Activated CD8-positive, alpha-beta memory T cell treated with anti-CD3 and anti-CD28 coated beads for 1 hour (primary cell): ENCODE data around the gene CD14.
"Not testable (repeated sequence)": the region's sequence is repeated elsewhere in the genome, so short reads cannot be mapped to it uniquely, and the experiment has no call there.

Experiments used
- DNase-seq, 2 donors: peaks; one replicate each; pipeline ENCODE4 v3.0.0-alpha.2; 2020; ENCODE audit warnings: low read depth in 1 of 2; ENCODE audit errors: extremely low read depth in 1 of 2

The CD14 gene

DNA sequence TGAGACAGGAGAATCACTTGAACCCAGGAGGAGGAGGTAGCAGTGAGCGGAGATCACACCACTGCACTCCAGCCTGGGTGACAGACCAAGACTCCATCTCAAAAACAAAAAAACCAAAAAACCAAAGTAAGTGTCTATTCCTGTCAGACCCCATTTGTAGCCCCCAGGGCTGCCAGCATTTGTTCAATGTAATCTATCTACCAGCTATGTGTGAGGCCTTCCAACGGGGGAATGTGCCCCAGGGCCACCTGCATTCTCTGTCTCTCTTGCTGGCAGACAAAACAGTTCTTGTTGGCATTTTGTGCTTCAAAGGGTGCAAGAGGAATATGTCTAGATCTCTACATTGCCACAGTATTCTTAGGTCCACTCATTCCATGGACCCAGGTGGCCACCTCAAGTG, 34.1 kb downstream of the CD14 start:
- no peak for DNase-seq

DNA sequence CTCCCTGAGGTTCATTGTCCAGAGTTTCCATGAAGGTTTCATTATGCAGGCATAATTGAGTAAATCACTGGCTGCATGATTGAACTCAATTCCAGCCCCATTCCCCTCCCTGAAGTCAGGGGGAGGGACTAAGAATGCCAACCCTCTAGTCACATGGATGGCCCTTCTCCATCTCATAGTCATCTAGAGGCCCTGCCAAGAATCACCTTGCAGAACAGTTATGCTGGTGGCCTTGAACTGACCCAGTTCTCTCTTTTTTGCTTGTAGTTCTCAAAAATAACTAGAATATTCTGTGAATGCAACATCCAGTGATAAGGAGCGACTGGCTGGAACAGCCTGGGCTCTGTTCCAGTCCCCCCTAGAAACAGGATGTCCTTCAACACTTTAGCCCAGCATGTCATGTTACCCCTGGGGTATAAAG, 36.6 kb downstream of the CD14 start:
- DNase-seq: no peak

DNA sequence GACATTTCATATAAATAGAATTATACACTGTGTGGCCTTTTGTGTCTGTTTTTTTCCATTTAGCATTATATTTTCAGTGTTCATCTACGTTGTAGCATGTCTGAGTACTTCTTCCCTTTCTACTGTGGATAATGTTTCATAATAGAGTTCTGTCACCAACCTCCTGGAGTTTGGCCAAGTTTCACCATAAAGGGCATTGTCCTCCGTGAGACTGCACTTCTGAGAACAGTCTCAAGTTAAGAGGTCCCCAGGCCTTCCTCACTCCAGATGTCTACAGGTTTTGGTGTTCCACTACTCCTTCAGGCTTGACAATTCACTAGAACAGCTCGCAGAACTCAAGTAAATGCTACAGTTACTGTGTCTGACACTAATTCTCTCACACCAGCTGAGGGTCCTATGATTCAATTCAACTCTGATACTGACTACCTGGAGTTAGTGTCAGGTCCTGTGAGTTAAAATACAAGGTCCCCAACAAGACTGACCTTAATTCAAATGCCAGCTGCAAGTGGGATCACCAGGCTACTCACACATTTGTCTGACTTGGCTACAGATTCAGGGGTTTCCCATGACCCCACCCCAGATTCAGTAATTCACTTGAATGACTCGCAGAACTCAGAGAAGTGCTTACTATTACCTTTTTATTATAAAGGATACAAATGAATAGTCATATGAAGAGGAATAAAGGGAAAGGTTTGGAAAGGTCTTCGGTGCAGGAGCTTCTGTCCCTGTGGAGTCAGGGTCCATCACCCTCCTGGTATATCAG, 37.3 kb downstream of the CD14 start:
- no peak for DNase-seq

DNA sequence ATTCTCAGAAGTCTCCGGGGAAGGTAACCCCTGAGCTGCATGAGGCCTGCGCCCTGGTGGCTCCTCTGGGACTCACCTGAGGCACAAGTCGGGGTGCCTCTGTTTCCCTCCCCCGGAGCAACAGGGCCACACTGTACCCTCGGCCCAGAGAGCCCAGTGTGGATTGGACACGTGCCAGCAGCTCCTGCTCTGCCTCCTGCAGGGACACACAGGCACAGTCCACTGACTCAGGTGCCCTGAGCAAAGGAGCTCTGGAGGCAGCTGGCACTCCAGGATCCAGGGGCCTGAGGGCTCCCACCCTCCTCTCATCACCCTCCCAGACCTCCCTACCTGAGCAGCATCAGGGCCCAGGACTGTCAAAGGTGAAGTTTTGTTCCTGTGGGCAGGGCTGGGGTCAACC, 38.8 kb downstream of the CD14 start:
- DNase-seq: no peak

DNA sequence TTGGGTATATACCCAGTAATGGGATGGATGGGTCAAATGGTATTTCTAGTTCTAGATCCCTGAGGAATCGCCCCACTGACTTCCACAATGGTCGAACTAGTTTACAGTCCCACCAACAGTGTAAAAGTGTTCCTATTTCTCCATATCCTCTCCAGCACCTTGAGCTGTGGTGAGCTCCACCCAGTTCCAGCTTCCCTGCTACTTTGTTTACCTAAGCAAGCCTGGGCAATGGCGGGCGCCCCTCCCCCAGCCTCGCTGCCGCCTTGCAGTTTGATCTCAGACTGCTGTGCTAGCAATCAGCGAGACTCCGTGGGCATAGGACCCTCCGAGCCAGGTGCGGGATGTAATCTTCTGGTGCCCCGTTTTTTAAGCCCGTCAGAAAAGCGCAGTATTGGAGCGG, 39.9 kb downstream of the CD14 start:
- not testable (repeated sequence) for DNase-seq

DNA sequence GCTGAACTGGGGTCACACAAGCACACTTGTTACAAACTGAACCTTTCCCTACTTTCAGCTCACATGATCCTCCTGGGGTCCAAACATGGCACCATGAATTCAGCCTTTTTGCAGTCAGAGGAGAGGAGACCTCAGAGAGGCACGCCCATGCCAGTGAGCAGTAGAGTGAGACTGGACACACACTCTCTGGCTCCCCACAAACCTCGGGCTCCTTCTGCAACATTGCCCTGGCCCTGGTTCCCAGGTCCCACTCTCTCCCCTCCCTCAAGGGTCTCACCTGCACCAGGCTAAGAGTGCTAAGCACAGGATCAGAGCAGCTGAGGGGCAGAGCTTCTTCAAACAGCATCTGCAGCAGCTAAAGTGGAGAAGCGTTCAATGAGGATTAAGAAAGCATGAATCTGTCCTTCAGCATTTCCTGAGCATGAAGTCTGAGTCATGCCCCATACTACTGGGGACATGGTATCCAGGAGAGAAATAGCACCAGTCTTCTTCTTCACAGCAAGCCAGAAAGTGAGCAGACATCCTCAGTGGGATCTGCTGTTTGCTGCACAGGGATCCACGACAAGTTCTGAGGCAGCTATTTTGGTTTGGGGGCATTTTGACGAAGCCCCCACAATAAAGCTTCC, 41.1 kb downstream of the CD14 start:
- no peak for DNase-seq

DNA sequence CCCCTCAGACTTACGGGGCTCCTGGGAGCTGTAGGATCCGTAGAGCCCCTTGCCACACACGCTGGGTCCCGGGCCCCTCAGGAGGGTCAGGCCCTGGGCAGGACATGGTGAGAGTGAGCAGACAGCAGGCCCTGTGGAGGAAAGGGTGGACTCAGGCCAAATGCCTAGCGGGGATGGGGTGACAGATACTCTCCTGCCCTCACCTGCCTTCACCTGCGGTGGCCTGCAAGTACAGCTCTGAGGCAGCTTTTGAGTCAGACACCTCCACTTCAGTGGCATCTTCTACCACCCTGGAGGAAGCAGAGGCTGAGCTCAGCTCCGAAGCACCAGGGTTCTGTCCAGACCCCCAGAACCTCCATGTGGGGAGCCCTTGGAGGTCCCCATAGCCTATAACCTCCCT, 42.1 kb downstream of the CD14 start:
- DNase-seq: no peak

DNA sequence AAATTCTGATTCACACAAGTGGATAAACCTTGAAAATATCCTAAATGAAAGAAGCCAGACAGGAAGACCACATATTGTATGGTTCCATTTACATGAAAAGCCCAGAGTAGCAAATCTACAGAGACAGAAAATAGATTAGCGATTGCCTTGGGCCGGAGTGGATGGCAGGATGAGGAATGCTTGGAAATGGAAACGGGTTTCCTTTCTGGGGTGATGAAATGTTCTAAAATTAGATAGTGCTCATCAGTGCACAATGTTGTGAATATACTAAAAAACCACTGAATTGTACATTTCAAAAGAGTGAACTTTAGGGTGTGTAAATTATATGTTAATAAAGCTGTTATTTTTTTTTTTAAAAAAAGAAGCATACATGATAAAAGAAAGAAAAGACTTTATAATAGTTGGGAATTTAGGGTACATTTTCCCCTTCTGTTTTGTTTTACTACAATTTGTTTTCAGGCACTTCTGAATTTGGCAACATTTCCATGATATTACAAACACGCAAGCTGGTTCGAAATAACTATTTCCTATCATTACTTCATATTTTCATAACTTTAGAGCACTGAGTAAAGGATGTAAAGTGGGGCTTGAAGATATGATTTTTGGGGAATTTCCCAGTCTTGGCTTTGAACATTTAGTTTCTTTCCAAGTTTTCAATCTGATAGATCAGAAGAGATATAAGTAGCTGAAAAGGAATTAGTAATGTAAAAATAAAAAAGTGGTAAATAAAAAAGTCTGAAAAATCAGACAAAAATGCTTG, 44.5 kb downstream of the CD14 start:
- DNase-seq: no peak

DNA sequence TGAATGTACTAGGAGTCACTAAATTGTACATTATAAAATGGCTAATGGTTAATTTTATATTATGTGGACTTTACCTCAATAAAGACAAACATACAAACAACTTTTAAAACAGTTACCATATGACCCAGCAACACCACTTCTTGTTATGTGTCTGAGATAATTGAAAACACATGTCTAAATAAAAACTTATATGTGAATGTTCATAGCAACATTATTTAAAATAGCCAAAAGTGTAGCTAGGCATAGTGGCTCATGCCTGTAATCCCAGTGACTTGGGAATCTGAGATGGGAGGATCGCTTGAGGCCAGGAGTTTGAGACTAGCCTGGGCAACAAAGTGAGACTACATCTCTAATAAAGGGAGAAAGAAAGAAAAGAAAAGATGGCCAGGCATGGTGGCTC, 45.5 kb downstream of the CD14 start:
- no peak for DNase-seq
